ENCODE results near the gene FBXL15.
A peak's percentile ranks its signal among the peaks of the same experiment; 100 is the strongest.

FBXL15 gene

DNA sequence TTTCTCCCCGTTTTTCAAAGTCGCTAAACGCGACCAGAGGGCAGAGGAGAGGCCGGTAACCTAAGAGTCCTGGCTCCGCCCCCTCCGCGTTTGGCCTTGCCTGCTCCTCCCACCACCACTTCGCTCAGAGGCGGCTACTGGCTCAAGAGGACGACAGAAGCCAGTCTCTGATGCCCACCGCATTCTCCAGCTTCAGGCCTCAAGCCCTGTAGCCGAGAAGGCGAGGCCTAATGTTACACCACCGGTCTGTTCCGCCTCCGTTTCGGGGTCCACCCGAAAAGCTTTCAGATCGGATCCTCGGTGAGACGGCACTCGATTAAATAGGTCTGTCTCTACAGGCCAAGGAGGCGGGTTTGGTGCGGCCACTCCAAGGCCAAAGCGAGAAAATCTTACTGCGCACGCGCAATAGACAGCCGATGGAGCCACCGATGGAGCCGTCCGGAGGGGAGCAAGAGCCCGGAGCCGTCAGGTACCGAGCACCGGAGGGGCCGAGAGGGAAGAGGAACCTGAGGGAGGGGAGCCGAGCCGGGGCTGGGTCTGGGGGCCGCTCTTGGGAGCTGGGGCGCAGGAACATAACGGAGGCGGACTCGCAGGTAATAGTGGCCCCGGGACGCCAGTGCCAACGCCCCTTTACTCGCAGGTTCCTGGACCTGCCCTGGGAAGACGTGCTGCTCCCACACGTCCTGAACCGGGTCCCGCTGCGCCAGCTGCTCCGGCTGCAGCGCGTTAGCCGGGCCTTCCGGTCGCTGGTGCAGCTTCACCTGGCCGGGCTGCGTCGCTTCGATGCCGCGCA lies at the start of gene FBXL15:
FBXL15 (plus strand) TSS at position 123 of the 793 bp plus-strand sequence; CDS start at position 417, 294 bp downstream.
- peak; percentile 99 for DNase-seq

- DNase-seq, result no peak
These were observed 49.3 kb upstream of the FBXL15 start for GRCh38 chr10:102371295-102371694.

- DNase-seq, result no peak
These were observed 45.4 kb upstream of the FBXL15 start for GRCh38 chr10:102375250-102375649.

DNA sequence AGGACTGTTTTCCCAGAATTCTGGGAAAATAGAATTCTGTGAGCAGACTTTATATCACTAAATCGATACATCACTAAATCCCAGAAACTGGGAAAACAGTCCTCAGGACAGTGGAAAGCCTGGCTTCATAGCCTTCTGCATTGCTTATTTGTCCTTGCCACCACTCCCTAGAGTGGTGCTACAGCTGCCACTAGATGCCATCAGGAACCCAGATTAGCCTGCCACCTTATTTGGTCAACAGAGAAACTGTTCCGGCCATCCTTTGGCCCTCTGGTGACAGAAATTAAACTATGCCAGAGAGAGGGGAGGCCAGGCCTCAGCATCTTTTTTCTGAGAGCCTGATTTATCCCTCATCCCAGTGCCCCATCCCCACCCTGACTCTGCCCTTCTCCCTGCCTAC lies 44.8 kb upstream of the FBXL15 start:
- DNase-seq, result no peak

DNA sequence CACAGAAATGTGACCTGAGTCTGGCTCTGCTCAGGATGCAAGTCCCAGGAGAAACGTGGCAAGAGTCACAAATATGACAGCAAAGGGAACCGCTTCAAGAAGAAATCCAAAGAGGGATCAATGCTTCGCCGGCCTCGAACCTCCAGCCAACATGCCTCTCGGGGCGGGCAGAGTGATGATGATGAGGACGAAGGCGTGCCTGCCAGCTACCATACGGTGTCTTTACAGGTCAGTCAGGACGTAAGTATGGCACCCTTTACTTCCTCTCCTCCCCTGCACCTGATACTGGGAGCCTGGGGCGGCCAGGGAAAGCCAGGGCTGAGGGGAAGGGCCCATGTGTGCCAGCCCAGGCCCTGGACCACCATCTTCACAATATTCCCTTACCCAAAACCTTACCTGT lies 43.7 kb upstream of the FBXL15 start:
- DNase-seq, result no peak

DNA sequence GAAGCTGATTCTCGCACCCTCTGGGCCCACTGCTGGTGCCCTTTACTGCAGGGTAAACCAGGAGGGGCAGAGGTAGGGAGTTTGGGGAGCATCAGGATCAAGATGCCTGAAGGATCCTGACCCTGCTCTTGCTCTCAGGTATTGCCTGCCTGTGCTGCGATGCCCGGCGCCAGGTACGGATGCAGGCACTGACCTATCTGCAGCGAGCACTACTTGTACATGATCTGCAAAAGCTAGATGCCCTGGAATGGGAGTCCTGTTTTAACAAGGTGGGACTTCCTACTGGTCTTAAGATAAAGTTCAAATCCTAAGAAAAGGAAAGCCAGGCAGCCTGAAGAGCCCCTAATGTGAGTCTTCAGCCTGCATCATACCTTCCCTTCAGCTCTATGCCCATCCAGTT lies 41.3 kb upstream of the FBXL15 start:
- DNase-seq, result no peak

- DNase-seq, result no peak
These were observed 38.7 kb upstream of the FBXL15 start for GRCh38 chr10:102381983-102382382.

- DNase-seq, result no peak
These were observed 37.8 kb upstream of the FBXL15 start for GRCh38 chr10:102382871-102383270.

- DNase-seq, result no peak
These were observed 36.6 kb upstream of the FBXL15 start for GRCh38 chr10:102384053-102384452.

- DNase-seq, result peak; percentile 56
These were observed 35.8 kb upstream of the FBXL15 start for GRCh38 chr10:102384606-102385429.

DNA sequence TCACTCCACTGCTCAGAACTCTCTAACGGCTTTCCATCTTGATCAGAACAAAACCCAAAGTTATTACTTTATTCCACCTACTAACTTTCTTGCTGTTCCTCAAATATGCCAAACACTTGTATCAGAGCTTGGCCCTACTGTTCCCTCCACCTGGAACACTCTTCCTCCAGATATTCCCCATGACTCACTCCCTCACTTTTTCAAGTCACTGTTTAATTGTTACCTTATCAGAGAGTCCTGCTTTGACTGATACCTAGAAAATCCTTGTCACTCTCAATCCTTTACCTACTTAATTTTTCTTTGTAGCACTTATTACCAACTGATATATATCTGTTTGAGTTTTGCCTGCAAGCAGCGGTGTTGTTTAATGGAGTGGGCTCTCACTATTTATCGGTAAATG lies 30.7 kb upstream of the FBXL15 start:
- DNase-seq, result no peak

DNA sequence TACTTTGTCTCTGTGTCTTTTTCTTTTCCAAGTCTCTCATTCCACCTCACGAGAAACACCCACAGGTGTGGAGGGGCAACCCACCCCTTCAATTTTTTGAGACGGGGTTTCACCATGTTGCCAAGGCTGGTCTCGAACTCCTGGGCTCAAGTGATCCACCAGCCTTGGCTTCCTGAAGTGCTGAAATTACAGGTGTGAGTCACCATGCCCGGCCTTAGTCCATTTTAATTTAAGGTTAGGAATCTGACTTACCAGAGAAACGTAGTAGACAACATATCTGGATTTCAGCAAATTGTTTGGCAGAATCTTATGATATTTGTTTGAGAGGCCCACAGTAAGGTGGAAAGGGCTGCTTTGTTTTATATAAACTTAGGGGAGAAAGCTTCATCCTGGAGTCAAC lies 28.3 kb upstream of the FBXL15 start:
- DNase-seq, result no peak

DNA sequence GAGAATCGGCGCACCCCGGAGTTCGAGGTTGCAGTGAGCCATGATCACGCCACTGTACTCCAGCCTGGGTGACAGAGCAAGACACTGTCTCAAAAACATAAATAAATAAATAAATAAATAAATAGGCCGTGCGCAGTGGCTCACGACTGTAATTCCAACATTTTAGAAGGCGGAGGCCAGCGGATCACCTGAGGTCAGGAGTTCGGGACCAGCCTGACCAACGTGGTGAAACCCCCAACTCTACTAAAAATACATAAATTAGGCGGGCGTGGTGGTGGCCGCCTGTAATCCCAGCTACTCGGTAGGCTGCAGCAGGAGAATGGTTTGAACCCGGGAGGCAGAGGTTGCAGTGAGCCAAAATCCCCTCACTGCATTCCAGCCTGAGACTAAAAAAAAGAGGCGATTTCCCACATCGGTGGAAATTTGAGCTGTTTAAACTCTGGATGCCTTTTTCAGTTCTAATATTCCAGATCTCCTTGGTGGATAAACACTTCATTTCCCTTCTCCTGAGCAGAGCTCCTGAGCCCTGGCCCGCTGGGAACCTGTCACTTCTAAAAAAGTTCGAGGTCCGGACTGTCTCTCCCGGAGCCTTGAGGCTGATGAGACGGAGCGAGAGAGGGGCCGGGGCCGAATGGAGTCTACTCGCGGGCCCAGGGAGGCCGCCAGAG lies 27.1 kb upstream of the FBXL15 start:
- DNase-seq, result no peak

DNA sequence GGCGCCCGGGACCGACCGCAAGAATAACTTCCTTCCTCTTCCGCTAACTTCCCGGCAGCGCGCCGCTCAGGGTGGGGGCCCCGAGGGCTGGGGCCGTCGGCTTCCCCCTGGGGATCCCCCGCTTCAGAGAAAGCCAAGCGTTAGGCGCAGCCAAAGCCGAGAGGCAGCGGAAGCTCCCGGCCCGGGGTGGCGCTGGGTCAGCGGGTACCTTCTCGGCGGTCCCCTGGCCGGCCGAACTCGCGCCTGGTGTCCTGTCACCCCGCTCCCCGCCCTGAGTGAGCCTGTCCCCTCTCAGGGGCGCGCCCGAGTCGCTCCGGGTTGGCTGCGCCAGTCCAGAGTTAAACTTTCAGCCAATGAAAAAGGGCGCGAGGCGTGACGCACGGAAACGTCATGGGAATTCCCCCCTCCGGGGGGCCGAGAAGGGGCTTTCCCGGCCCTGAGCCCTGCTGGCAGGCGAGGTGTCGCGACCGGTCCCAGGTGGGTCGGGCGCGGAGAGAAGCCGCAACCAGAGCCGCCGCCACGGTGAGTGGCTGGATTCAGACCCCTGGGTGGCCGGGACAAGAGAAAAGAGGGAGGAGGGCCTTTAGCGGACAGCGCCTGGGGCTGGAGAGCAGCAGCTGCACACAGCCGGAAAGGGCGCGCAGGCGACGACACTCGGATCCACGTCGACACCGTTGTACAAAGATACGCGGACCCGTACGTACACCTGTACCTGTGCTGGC lies 26.4 kb upstream of the FBXL15 start:
- peak; percentile 100 for DNase-seq

DNA sequence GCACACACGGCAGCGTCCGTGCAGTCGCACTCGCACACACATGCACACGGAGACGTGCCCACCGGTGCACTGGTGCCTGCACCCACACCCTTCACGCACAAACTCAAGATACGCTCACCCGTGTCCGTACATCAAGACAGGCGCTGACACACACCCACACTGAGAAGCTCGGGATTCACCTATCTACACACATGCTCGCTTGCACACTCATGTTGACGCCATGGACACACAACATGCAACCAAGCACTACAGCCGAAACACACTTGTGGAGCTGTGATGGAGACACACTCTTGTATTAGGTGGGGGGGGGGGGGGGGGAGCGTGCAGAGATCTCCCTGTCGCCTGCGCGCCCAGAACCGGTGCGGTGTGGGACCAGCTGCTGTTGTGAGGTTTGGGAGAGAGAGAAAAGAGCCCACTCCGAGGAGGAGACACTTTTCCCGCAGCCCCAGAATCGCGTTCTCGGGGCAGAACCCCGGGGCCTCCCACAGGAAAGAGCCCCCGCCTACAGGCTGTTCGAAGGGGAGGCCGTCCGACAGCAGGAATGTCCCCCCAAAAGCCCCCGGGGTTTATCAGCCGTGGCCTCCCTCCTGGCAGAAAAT lies 25.7 kb upstream of the FBXL15 start:
- no peak for DNase-seq

- DNase-seq, result peak; percentile 98
These were observed 25.0 kb upstream of the FBXL15 start, which contains the start of gene NFKB2 for GRCh38 chr10:102395400-102396316. NFKB2 (plus strand) TSS chr10:102395705; CDS start chr10:102395960, 255 bp downstream.

- DNase-seq, result no peak
These were observed 24.4 kb upstream of the FBXL15 start for GRCh38 chr10:102396317-102396650.

GRCh38 chr10:102396730-102397151 lies 23.9 kb upstream of the FBXL15 start:
- DNase-seq, result no peak

- DNase-seq, result no peak
These were observed 23.1 kb upstream of the FBXL15 start for GRCh38 chr10:102397222-102398171.

All from suppressor macrophage treated with lipopolysaccharide for 4 hours (primary cell).